H54 (cell line): ENCODE results near the gene SELENOM.
"Not testable (repeated sequence)": the region's sequence is repeated elsewhere in the genome, so short reads cannot be mapped to it uniquely, and the experiment has no call there.

Source experiments
- DNase-seq: peaks from one replicate; pipeline ENCODE4 v3.0.0; 2011; ENCODE audit warnings: low spot score, mixed read lengths; ENCODE audit not compliant: insufficient read length
- FAIRE-seq: peaks from 3 replicates; lab custom pipeline; 2011; peaks lifted over from hg19 to GRCh38; lab: Jason Lieb, UNC
- POLR2A ChIP-seq: IDR thresholded peaks from 2 replicates; pipeline ENCODE4 v1.6.1; 2011; ENCODE audit warnings: low read depth, mild to moderate bottlenecking, low read length

Gene SELENOM

GRCh38 chr22:31086703-31087330, 20.6 kb downstream of the SELENOM start:
- no peak for TF ChIP-seq POLR2A
- no peak for FAIRE-seq
- no peak for DNase-seq

GRCh38 chr22:31085928-31086327, 21.4 kb downstream of the SELENOM start:
- DNase-seq (no peak), FAIRE-seq (no peak)

GRCh38 chr22:31085493-31085824, 21.9 kb downstream of the SELENOM start:
- FAIRE-seq (no peak), DNase-seq (no peak)
- TF ChIP-seq POLR2A = no peak

More at GRCh38 chr22:31085928-31086327, 21.4 kb downstream of the SELENOM start:
- no peak for TF ChIP-seq POLR2A

- TF ChIP-seq POLR2A = no peak
- FAIRE-seq (no peak), DNase-seq (no peak)
Observed at GRCh38 chr22:31084811-31085492, 22.4 kb downstream of the SELENOM start.

- DNase-seq (no peak), FAIRE-seq (no peak)
- no peak for TF ChIP-seq POLR2A
Observed at GRCh38 chr22:31083923-31084810, 23.2 kb downstream of the SELENOM start.

GRCh38 chr22:31083377-31083768, 24.0 kb downstream of the SELENOM start:
- no peak for TF ChIP-seq POLR2A
- DNase-seq (no peak), FAIRE-seq (no peak)

GRCh38 chr22:31082606-31083376, 24.6 kb downstream of the SELENOM start:
- FAIRE-seq = no peak
- no peak for TF ChIP-seq POLR2A
- DNase-seq = no peak

GRCh38 chr22:31081963-31082605, 25.3 kb downstream of the SELENOM start:
- FAIRE-seq (no peak), DNase-seq (no peak)
- no peak for TF ChIP-seq POLR2A

GRCh38 chr22:31080848-31081649, 26.3 kb downstream of the SELENOM start, which contains the start of gene SMTN:
TSS of gene SMTN (plus strand) at chr22:31081318. CDS start at chr22:31083259, 1,941 bp downstream.
- FAIRE-seq = no peak
- TF ChIP-seq POLR2A = peak; percentile 85
- DNase-seq = peak; percentile 82

GRCh38 chr22:31080164-31080847, 27.1 kb downstream of the SELENOM start:
- no peak for DNase-seq
- no peak for FAIRE-seq

GRCh38 chr22:31079095-31079642, 28.2 kb downstream of the SELENOM start:
- DNase-seq = no peak
- FAIRE-seq = no peak
- no peak for TF ChIP-seq POLR2A

More at GRCh38 chr22:31080164-31080847, 27.1 kb downstream of the SELENOM start:
- TF ChIP-seq POLR2A = no peak

GRCh38 chr22:31078389-31078788, 29.0 kb downstream of the SELENOM start:
- DNase-seq, FAIRE-seq: not testable (repeated sequence)
